ENCODE measurements around the gene KCNE3.

KCNE3 gene

GRCh38 chr11:74468936-74469335 lies 1.6 kb upstream of the KCNE3 start:
- H3K36me3 ChIP-seq (ENCODE audit: insufficient read depth, low read length), result no peaks in the 10 kb centered on the region
- H3K4me1 ChIP-seq (ENCODE audit: control insufficient read depth, insufficient read depth, low read length), result peaks cover 13% of the 10 kb centered on the region
- no peak overlapping the region for H3K4me3 ChIP-seq (ENCODE audit: low read length)
- no peaks in the 10 kb centered on the region for H3K9me3 ChIP-seq (replicated peaks; ENCODE audit: low read length)
- no peak overlapping the region for H3K9ac ChIP-seq (ENCODE audit: low read depth, low read length)
- H3K4me2 ChIP-seq (ENCODE audit: low read length), result no peak overlapping the region
- H3K27me3 ChIP-seq (ENCODE audit: control insufficient read depth, insufficient read depth, low read length), result peaks cover 52% of the 10 kb centered on the region

- Histone ChIP-seq H3K4me2 (ENCODE audit: low read length) (no peak overlapping the region), H3K27me3 (ENCODE audit: control insufficient read depth, insufficient read depth, low read length) (peaks cover 53% of the 10 kb centered on the region), H3K4me1 (ENCODE audit: control insufficient read depth, insufficient read depth, low read length) (peaks cover 13% of the 10 kb centered on the region)
Observed at GRCh38 chr11:74468521-74468920, 1.2 kb upstream of the KCNE3 start.

GRCh38 chr11:74468058-74468457 lies 709 bp upstream of the KCNE3 start:
- H3K4me2 ChIP-seq (ENCODE audit: low read length), result no peak overlapping the region
- no peak overlapping the region for H3K9ac ChIP-seq (ENCODE audit: low read depth, low read length)
- H3K27me3 ChIP-seq (ENCODE audit: control insufficient read depth, insufficient read depth, low read length), result peaks cover 52% of the 10 kb centered on the region
- H3K4me1 ChIP-seq (ENCODE audit: control insufficient read depth, insufficient read depth, low read length), result peaks cover 13% of the 10 kb centered on the region
- no peaks in the 10 kb centered on the region for H3K36me3 ChIP-seq (ENCODE audit: insufficient read depth, low read length)
- H3K4me3 ChIP-seq (ENCODE audit: low read length), result no peak overlapping the region
- no peaks in the 10 kb centered on the region for H3K9me3 ChIP-seq (replicated peaks; ENCODE audit: low read length)

More at GRCh38 chr11:74468521-74468920, 1.2 kb upstream of the KCNE3 start:
- no peak overlapping the region for H3K4me3 ChIP-seq (ENCODE audit: low read length)
- H3K9ac ChIP-seq (ENCODE audit: low read depth, low read length), result no peak overlapping the region
- no peaks in the 10 kb centered on the region for H3K36me3 ChIP-seq (ENCODE audit: insufficient read depth, low read length)
- no peaks in the 10 kb centered on the region for H3K9me3 ChIP-seq (replicated peaks; ENCODE audit: low read length)

GRCh38 chr11:74465291-74465708 lies 2.0 kb downstream of the KCNE3 start:
- H3K36me3 ChIP-seq (ENCODE audit: insufficient read depth, low read length), result no peaks in the 10 kb centered on the region
- no peak overlapping the region for H3K4me2 ChIP-seq (ENCODE audit: low read length)
- H3K4me1 ChIP-seq (ENCODE audit: control insufficient read depth, insufficient read depth, low read length), result peaks cover 27% of the 10 kb centered on the region
- no peaks in the 10 kb centered on the region for H3K9me3 ChIP-seq (replicated peaks; ENCODE audit: low read length)
- peaks cover 43% of the 10 kb centered on the region for H3K27me3 ChIP-seq (ENCODE audit: control insufficient read depth, insufficient read depth, low read length)
- H3K4me3 ChIP-seq (ENCODE audit: low read length), result no peak overlapping the region
- no peak overlapping the region for H3K9ac ChIP-seq (ENCODE audit: low read depth, low read length)

- Histone ChIP-seq H3K27me3 (ENCODE audit: control insufficient read depth, insufficient read depth, low read length) (peaks cover 43% of the 10 kb centered on the region), H3K9ac (ENCODE audit: low read depth, low read length) (no peak overlapping the region), H3K36me3 (ENCODE audit: insufficient read depth, low read length) (no peaks in the 10 kb centered on the region), H3K4me3 (ENCODE audit: low read length) (no peak overlapping the region), H3K4me1 (ENCODE audit: control insufficient read depth, insufficient read depth, low read length) (peaks cover 27% of the 10 kb centered on the region), H3K4me2 (ENCODE audit: low read length) (no peak overlapping the region), H3K9me3 (replicated peaks; ENCODE audit: low read length) (no peaks in the 10 kb centered on the region)
Observed at GRCh38 chr11:74464746-74465145, 2.6 kb downstream of the KCNE3 start.

- Histone ChIP-seq H3K4me1 (ENCODE audit: control insufficient read depth, insufficient read depth, low read length) (peaks cover 27% of the 10 kb centered on the region), H3K36me3 (ENCODE audit: insufficient read depth, low read length) (no peaks in the 10 kb centered on the region), H3K27me3 (ENCODE audit: control insufficient read depth, insufficient read depth, low read length) (peaks cover 39% of the 10 kb centered on the region), H3K9ac (ENCODE audit: low read depth, low read length) (no peak overlapping the region), H3K9me3 (replicated peaks; ENCODE audit: low read length) (no peaks in the 10 kb centered on the region), H3K4me2 (ENCODE audit: low read length) (no peak overlapping the region), H3K4me3 (ENCODE audit: low read length) (no peak overlapping the region)
Observed at GRCh38 chr11:74463216-74463615, 4.1 kb downstream of the KCNE3 start.

- Histone ChIP-seq H3K4me2 (ENCODE audit: low read length) (no peak overlapping the region), H3K4me3 (ENCODE audit: low read length) (no peak overlapping the region), H3K36me3 (ENCODE audit: insufficient read depth, low read length) (no peaks in the 10 kb centered on the region), H3K9me3 (replicated peaks; ENCODE audit: low read length) (no peaks in the 10 kb centered on the region), H3K27me3 (ENCODE audit: control insufficient read depth, insufficient read depth, low read length) (peaks cover 39% of the 10 kb centered on the region), H3K9ac (ENCODE audit: low read depth, low read length) (no peak overlapping the region), H3K4me1 (ENCODE audit: control insufficient read depth, insufficient read depth, low read length) (peaks cover 24% of the 10 kb centered on the region)
Observed at GRCh38 chr11:74462631-74463030, 4.7 kb downstream of the KCNE3 start.

GRCh38 chr11:74462009-74462408 lies 5.3 kb downstream of the KCNE3 start:
- Histone ChIP-seq H3K4me1 (ENCODE audit: control insufficient read depth, insufficient read depth, low read length) (peaks cover 19% of the 10 kb centered on the region), H3K9me3 (replicated peaks; ENCODE audit: low read length) (no peaks in the 10 kb centered on the region), H3K4me2 (ENCODE audit: low read length) (peak overlapping the region; percentile 28), H3K4me3 (ENCODE audit: low read length) (no peak overlapping the region), H3K9ac (ENCODE audit: low read depth, low read length) (no peak overlapping the region), H3K27me3 (ENCODE audit: control insufficient read depth, insufficient read depth, low read length) (peaks cover 36% of the 10 kb centered on the region), H3K36me3 (ENCODE audit: insufficient read depth, low read length) (no peaks in the 10 kb centered on the region)

GRCh38 chr11:74460481-74461154 lies 6.7 kb downstream of the KCNE3 start:
- peaks cover 23% of the 10 kb centered on the region for H3K27me3 ChIP-seq (ENCODE audit: control insufficient read depth, insufficient read depth, low read length)
- H3K9me3 ChIP-seq (replicated peaks; ENCODE audit: low read length), result no peaks in the 10 kb centered on the region
- no peak overlapping the region for H3K9ac ChIP-seq (ENCODE audit: low read depth, low read length)
- no peak overlapping the region for H3K4me3 ChIP-seq (ENCODE audit: low read length)
- no peak overlapping the region for H3K4me2 ChIP-seq (ENCODE audit: low read length)
- H3K36me3 ChIP-seq (ENCODE audit: insufficient read depth, low read length), result no peaks in the 10 kb centered on the region
- H3K4me1 ChIP-seq (ENCODE audit: control insufficient read depth, insufficient read depth, low read length), result peaks cover 14% of the 10 kb centered on the region

- Histone ChIP-seq H3K36me3 (ENCODE audit: insufficient read depth, low read length) (no peaks in the 10 kb centered on the region), H3K27me3 (ENCODE audit: control insufficient read depth, insufficient read depth, low read length) (peaks cover 23% of the 10 kb centered on the region), H3K9ac (ENCODE audit: low read depth, low read length) (no peak overlapping the region), H3K4me3 (ENCODE audit: low read length) (no peak overlapping the region), H3K4me2 (ENCODE audit: low read length) (no peak overlapping the region), H3K9me3 (replicated peaks; ENCODE audit: low read length) (no peaks in the 10 kb centered on the region), H3K4me1 (ENCODE audit: control insufficient read depth, insufficient read depth, low read length) (peaks cover 14% of the 10 kb centered on the region)
Observed at GRCh38 chr11:74460065-74460464, 7.3 kb downstream of the KCNE3 start.

- H3K27me3 ChIP-seq (ENCODE audit: control insufficient read depth, insufficient read depth, low read length), result peaks cover 19% of the 10 kb centered on the region
- H3K9ac ChIP-seq (ENCODE audit: low read depth, low read length), result no peak overlapping the region
- no peak overlapping the region for H3K4me2 ChIP-seq (ENCODE audit: low read length)
- no peaks in the 10 kb centered on the region for H3K9me3 ChIP-seq (replicated peaks; ENCODE audit: low read length)
- no peaks in the 10 kb centered on the region for H3K36me3 ChIP-seq (ENCODE audit: insufficient read depth, low read length)
- no peak overlapping the region for H3K4me3 ChIP-seq (ENCODE audit: low read length)
- peaks cover 14% of the 10 kb centered on the region for H3K4me1 ChIP-seq (ENCODE audit: control insufficient read depth, insufficient read depth, low read length)
Observed at GRCh38 chr11:74459584-74459983, 7.8 kb downstream of the KCNE3 start.

GRCh38 chr11:74457356-74457755 lies 10.0 kb downstream of the KCNE3 start:
- peaks cover 14% of the 10 kb centered on the region for H3K4me1 ChIP-seq (ENCODE audit: control insufficient read depth, insufficient read depth, low read length)
- no peaks in the 10 kb centered on the region for H3K27me3 ChIP-seq (ENCODE audit: control insufficient read depth, insufficient read depth, low read length)
- no peak overlapping the region for H3K9ac ChIP-seq (ENCODE audit: low read depth, low read length)
- no peak overlapping the region for H3K4me3 ChIP-seq (ENCODE audit: low read length)
- no peaks in the 10 kb centered on the region for H3K9me3 ChIP-seq (replicated peaks; ENCODE audit: low read length)
- no peak overlapping the region for H3K4me2 ChIP-seq (ENCODE audit: low read length)
- H3K36me3 ChIP-seq (ENCODE audit: insufficient read depth, low read length), result no peaks in the 10 kb centered on the region
